KMS-11 (cell line): ENCODE results near the gene ABHD2.
A peak's percentile ranks its signal among the peaks of the same experiment; 100 is the strongest.

Experiments used
- H2AFZ ChIP-seq: fragments of 200-600 bp; sonication (generic); 2 replicates; pipeline ENCODE4 v1.6.1; 2016; ENCODE audit warnings: antibody characterized with exemption, mixed run types, low read depth
- H3K27ac ChIP-seq: fragments of 200-600 bp; sonication (generic); 2 replicates; pipeline ENCODE4 v1.6.1; 2016; ENCODE audit warnings: mild to moderate bottlenecking, mixed run types
- H3K27me3 ChIP-seq: fragments of 200-600 bp; sonication (generic); 2 replicates; pipeline ENCODE4 v1.6.1; 2017; ENCODE audit warnings: mild to moderate bottlenecking, low read depth, mixed run types, moderate library complexity; ENCODE audit not compliant: insufficient read depth
- H3K36me3 ChIP-seq: fragments of 200-600 bp; sonication (generic); 2 replicates; pipeline ENCODE4 v1.6.1; 2017; ENCODE audit warnings: mild to moderate bottlenecking, mixed run types; ENCODE audit not compliant: insufficient read depth
- H3K4me1 ChIP-seq: fragments of 200-600 bp; sonication (generic); 2 replicates; pipeline ENCODE4 v1.6.1; 2016; ENCODE audit warnings: mild to moderate bottlenecking, low read depth, mixed run types; ENCODE audit not compliant: poor library complexity, severe bottlenecking
- H3K4me2 ChIP-seq: fragments of 200-600 bp; sonication (generic); 2 replicates; pipeline ENCODE4 v1.7.0; 2016; ENCODE audit warnings: mild to moderate bottlenecking, mixed run types
- H3K4me3 ChIP-seq: fragments of 200-600 bp; sonication (generic); IDR thresholded peaks from 2 replicates; pipeline ENCODE4 v1.6.1; 2017; ENCODE audit warnings: low read depth, low read length, mixed read lengths; ENCODE audit not compliant: insufficient read depth
- H3K79me2 ChIP-seq: fragments of 200-600 bp; sonication (generic); 2 replicates; pipeline ENCODE4 v1.6.1; 2016; ENCODE audit warnings: low read depth, mixed run types; ENCODE audit not compliant: insufficient read depth
- H3K9ac ChIP-seq: fragments of 200-600 bp; sonication (generic); 2 replicates; pipeline ENCODE4 v1.6.1; 2016; ENCODE audit warnings: mild to moderate bottlenecking, mixed run types
- H4K20me1 ChIP-seq: fragments of 200-600 bp; sonication (generic); 2 replicates; pipeline ENCODE4 v1.6.1; 2016; ENCODE audit warnings: mild to moderate bottlenecking, mixed run types; ENCODE audit not compliant: insufficient read depth
- TF ChIP-seq, protein P1 (sequence below): fragments of 200-600 bp; sonication (generic); conservative IDR thresholded peaks from 2 replicates; pipeline ENCODE4 v1.6.1; 2017; ENCODE audit warnings: low read depth, mild to moderate bottlenecking, antibody characterized with exemption, low read length, moderate library complexity, mixed read lengths

ABHD2 gene

DNA sequence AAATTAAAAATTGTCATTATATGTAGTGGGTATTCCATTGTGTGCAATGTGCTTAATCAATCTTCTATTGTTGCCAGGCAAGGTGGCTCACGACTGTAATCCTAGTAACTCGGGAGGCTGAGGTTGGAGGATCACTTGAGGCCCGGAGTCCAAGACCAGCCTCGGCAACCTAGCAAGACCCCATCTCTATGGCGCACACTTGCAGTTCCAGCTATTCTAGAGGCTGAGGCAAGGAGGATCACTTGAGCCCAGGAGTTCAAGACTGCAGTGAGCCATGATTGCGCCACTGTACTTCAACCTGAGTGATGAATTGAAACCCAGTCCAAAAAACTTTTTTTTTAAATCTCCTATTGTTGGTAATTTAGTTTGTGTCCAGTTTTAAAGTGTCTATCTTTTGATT lies 33.4 kb upstream of the ABHD2 start:
- H3K79me2 ChIP-seq, result no peaks in the 10 kb centered on the region; the same call in 1 of the 2 replicates
- no peaks in the 10 kb centered on the region for H3K27me3 ChIP-seq
- H3K9ac ChIP-seq, result no peak overlapping the region
- H3K4me1 ChIP-seq, result peaks cover 22% of the 10 kb centered on the region
- TF ChIP-seq, protein P1, sequence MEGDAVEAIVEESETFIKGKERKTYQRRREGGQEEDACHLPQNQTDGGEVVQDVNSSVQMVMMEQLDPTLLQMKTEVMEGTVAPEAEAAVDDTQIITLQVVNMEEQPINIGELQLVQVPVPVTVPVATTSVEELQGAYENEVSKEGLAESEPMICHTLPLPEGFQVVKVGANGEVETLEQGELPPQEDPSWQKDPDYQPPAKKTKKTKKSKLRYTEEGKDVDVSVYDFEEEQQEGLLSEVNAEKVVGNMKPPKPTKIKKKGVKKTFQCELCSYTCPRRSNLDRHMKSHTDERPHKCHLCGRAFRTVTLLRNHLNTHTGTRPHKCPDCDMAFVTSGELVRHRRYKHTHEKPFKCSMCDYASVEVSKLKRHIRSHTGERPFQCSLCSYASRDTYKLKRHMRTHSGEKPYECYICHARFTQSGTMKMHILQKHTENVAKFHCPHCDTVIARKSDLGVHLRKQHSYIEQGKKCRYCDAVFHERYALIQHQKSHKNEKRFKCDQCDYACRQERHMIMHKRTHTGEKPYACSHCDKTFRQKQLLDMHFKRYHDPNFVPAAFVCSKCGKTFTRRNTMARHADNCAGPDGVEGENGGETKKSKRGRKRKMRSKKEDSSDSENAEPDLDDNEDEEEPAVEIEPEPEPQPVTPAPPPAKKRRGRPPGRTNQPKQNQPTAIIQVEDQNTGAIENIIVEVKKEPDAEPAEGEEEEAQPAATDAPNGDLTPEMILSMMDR, result no peak
- no peaks in the 10 kb centered on the region for H4K20me1 ChIP-seq
- no peak overlapping the region for H2AFZ ChIP-seq
- no peak overlapping the region for H3K4me2 ChIP-seq
- H3K36me3 ChIP-seq, result no peaks in the 10 kb centered on the region
- H3K27ac ChIP-seq, result no peak overlapping the region
- no peak overlapping the region for H3K4me3 ChIP-seq

- H2AFZ ChIP-seq, result no peak overlapping the region
- H3K27me3 ChIP-seq, result no peaks in the 10 kb centered on the region
- H4K20me1 ChIP-seq, result no peaks in the 10 kb centered on the region
- H3K4me3 ChIP-seq, result no peak overlapping the region
- no peak overlapping the region for H3K27ac ChIP-seq
- H3K9ac ChIP-seq, result no peak overlapping the region
- H3K4me1 ChIP-seq, result peaks cover 12% of the 10 kb centered on the region
- no peaks in the 10 kb centered on the region for H3K79me2 ChIP-seq
- no peaks in the 10 kb centered on the region for H3K36me3 ChIP-seq
- H3K4me2 ChIP-seq, result no peak overlapping the region
- TF ChIP-seq, protein P1, result peak; percentile 96
These were observed 30.6 kb upstream of the ABHD2 start for GRCh38 chr15:89057506-89058133.

- Histone ChIP-seq H3K9ac (no peak overlapping the region), H2AFZ (no peak overlapping the region), H3K79me2 (no peaks in the 10 kb centered on the region), H3K4me3 (no peak overlapping the region), H3K4me2 (no peak overlapping the region), H4K20me1 (no peaks in the 10 kb centered on the region), H3K36me3 (no peaks in the 10 kb centered on the region), H3K4me1 (peaks cover 18% of the 10 kb centered on the region), H3K27ac (no peak overlapping the region), H3K27me3 (no peaks in the 10 kb centered on the region)
- TF ChIP-seq, protein P1, result no peak
These were observed 29.9 kb upstream of the ABHD2 start for GRCh38 chr15:89058376-89058775.

- H4K20me1 ChIP-seq, result no peaks in the 10 kb centered on the region
- H3K4me2 ChIP-seq, result no peak overlapping the region
- no peaks in the 10 kb centered on the region for H3K27me3 ChIP-seq
- H2AFZ ChIP-seq, result no peak overlapping the region
- no peaks in the 10 kb centered on the region for H3K36me3 ChIP-seq
- H3K79me2 ChIP-seq, result no peaks in the 10 kb centered on the region
- no peak overlapping the region for H3K4me3 ChIP-seq
- H3K9ac ChIP-seq, result no peak overlapping the region
- H3K4me1 ChIP-seq, result peaks cover 23% of the 10 kb centered on the region
- no peak overlapping the region for H3K27ac ChIP-seq
- TF ChIP-seq, protein P1, result no peak
These were observed 29.3 kb upstream of the ABHD2 start for GRCh38 chr15:89058876-89059405.
